NCI-H1092 (cell line): ENCODE results near the gene OPN1MW.
"Not testable (repeated sequence)": the region's sequence is repeated elsewhere in the genome, so short reads cannot be mapped to it uniquely, and the experiment has no call there.

ENCODE experiments used
- DNase-seq: peaks from one replicate; lab custom pipeline; 2025; lab: John Stamatoyannopoulos, UW

OPN1MW gene

DNA sequence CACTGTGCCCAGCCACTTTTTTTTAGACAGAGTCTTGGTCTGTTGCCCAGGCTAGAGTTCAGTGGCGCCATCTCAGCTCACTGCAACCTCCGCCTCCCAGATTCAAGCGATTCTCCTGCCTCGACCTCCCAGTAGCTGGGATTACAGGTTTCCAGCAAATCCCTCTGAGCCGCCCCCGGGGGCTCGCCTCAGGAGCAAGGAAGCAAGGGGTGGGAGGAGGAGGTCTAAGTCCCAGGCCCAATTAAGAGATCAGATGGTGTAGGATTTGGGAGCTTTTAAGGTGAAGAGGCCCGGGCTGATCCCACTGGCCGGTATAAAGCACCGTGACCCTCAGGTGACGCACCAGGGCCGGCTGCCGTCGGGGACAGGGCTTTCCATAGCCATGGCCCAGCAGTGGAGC, at the start of gene OPN1MW:
Gene OPN1MW (plus strand): TSS at position 301 of the 400 bp plus-strand sequence. CDS start 82 bp downstream, at position 383.
- DNase-seq: not testable (repeated sequence)

DNA sequence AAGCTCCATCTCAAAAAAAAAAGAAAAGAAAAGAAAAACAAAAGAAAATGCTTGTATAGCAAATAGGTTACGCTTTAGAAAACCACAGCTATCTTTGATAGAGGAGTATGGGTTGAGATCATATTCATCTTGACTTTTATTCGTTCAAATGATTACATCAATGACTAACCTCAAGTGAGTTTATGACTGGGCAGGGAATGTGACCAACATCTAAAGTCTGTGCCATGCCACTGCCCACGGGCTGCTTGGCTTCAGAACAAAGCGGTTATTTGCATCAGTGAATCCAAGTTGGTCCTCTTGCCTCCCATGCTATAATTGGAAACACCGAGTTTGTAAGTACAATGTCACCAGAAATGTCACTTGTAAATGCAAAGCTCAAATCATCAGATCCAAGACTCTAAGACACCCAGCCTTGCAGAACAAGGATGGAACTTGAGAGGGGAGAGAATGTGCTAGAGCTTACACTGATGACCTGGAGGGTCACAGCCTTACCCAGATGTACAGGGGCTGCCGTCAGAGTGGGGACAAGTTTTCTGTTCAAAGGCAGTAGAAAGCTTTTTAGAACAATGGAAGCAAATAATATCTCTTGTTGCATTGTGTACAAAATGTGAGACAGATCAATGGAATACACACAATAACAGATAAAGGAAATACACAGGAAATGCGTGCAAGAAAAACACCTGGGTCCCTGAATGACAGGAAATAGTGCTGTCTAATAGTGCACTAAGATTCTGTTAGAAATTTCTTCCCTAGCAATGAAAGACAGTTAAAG, 46.8 kb upstream of the OPN1MW start:
- no peak for DNase-seq

DNA sequence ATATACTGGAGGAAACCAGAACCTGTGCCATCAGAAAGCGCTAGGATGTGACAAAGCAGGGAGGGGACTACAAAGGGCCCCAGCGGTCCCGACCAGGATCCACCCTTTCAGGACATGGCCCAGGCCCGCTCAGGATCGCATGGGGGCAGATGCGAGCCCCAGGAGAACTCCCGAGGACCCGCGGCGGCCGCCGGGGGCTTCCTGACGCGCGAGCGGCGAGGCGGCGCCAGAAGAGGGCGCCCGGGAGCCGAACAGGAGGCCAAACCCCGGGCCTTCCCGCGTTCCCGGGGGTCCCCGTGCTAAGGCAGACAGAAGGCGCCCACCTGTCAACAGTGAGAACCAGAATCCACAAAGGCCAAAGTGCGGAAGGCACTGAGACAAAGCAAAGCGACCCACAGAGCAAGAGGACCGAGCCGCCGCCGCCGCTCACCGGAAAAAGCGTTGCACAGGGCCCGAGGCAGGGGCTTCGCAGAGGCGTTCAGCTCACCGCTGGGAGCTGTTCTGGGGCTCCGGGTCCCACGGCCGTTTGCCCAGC, 45.7 kb upstream of the OPN1MW start:
- peak; percentile 76 for DNase-seq

DNA sequence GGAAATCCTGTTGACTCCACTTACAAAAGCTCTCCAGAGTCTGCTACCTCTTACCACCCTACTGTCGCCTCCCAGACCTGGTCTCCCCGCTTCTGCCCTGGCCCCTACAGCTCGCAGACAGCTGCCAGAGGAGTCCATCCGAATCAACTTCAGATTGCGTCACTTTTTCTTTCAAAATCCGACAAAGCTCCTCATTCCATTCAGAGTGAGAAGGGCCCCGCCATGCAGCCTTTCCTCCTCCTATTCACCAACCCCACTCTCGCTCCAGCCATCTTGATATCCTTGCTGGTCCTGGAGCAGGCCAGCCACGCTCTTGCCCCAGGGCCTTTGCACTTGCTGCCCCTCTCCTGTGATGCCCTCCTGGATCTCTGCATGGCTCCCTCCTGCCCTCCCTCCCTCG, 43.5 kb upstream of the OPN1MW start:
- no peak for DNase-seq

DNA sequence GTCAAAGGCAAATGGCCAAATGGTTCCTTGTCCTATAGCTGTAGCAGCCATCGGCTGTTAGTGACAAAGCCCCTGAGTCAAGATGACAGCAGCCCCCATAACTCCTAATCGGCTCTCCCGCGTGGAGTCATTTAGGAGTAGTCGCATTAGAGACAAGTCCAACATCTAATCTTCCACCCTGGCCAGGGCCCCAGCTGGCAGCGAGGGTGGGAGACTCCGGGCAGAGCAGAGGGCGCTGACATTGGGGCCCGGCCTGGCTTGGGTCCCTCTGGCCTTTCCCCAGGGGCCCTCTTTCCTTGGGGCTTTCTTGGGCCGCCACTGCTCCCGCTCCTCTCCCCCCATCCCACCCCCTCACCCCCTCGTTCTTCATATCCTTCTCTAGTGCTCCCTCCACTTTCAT, 42.2 kb upstream of the OPN1MW start:
- no peak for DNase-seq

DNA sequence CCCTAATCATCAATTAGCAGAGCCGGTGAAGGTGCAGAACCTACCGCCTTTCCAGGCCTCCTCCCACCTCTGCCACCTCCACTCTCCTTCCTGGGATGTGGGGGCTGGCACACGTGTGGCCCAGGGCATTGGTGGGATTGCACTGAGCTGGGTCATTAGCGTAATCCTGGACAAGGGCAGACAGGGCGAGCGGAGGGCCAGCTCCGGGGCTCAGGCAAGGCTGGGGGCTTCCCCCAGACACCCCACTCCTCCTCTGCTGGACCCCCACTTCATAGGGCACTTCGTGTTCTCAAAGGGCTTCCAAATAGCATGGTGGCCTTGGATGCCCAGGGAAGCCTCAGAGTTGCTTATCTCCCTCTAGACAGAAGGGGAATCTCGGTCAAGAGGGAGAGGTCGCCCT, 41.7 kb upstream of the OPN1MW start:
- DNase-seq: no peak

DNA sequence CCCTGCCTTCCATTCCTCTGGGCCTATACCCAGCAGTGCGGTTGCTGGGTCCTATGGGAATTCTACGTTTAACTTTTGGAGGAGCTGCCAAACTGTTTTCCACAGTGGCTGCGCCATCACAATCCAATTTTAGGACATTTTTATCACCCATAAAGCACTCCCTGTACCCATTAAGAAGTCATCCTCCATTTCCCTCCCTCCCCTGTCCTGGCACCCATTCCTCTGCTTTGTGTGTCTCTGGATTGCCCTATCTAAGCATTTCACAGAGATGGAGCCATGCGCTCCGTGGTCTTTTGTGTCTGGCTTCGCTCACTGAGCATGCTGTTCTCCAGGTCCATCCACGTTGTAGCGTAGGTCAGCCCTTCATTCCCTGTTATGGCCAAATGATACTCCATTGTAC, 40.0 kb upstream of the OPN1MW start:
- no peak for DNase-seq

DNA sequence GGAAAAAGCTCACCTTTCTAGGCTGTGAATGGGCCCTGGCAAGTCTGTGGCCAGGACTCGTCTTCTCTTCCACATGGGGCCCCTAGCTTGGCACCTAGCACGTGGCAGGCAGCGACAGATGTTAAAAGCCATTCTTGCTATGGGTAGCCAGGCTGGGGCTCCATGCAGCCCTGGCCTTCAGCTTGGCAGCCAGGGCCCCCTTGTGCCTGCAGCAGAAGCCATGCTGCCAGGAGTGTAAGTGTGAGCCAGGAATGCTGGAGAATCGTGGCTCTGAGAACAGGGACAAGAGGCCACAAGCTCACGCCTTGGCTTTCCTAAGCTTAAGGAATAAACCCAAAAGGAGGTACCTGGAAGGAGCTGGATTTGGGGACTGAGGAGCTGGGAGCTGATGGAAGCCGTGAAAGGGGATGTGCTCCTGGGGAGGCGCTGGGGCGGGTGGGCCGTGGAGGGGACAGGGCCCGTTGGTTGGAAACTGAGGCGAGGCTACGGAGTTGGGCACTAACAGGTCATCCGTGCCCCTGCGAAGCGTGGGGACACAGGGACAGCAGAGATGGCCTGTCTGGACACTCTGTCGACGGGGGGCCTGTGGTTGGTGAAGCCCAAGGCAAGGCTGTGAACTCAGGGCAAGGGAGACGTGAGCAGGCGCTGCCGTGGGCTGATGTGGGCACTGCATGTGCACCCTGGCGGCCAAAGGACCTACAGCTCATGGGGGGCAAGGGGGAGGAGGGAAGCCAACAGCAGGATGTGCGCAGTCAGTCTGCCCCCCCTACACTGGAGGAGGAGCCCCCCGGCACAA, 39.2 kb upstream of the OPN1MW start:
- DNase-seq: no peak

DNA sequence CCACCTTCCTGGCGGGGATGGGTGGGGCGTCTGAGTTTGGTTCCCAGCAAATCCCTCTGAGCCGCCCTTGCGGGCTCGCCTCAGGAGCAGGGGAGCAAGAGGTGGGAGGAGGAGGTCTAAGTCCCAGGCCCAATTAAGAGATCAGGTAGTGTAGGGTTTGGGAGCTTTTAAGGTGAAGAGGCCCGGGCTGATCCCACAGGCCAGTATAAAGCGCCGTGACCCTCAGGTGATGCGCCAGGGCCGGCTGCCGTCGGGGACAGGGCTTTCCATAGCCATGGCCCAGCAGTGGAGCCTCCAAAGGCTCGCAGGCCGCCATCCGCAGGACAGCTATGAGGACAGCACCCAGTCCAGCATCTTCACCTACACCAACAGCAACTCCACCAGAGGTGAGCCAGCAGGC, 38.4 kb upstream of the OPN1MW start, which contains the start of gene OPN1LW:
Gene OPN1LW (plus strand): TSS at position 234 of the 400 bp plus-strand sequence. CDS start 41 bp downstream, at position 275.
- DNase-seq: not testable (repeated sequence)

DNA sequence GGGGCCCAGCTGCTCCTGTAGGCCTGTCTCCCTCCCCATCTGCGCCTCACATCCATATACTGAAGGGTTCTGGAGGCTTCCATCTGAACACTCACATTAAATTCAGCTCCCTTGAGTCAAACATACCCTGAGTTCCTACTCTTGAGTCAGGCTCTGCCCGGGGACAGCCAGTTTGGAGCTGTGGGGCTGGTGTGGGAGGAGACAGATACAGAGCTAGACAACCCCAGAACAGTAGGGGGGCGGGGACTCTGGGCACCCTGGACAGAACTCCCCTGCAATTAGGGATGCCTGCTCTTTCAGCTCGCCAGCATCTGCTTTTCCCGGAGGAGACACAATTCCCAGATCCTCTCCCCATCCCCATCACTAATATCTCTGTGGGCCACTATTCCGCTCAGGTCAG, 31.4 kb upstream of the OPN1MW start:
- DNase-seq: not testable (repeated sequence)

DNA sequence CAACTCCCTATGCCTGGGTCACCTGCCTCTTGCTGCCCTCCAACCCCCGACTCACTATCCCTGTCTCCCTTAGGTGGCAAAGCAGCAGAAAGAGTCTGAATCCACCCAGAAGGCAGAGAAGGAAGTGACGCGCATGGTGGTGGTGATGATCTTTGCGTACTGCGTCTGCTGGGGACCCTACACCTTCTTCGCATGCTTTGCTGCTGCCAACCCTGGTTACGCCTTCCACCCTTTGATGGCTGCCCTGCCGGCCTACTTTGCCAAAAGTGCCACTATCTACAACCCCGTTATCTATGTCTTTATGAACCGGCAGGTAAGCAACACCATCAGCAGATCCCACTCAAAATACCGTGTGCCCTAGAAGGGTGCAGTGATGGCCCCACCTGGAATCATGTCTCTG, 26.2 kb upstream of the OPN1MW start:
- not testable (repeated sequence) for DNase-seq

DNA sequence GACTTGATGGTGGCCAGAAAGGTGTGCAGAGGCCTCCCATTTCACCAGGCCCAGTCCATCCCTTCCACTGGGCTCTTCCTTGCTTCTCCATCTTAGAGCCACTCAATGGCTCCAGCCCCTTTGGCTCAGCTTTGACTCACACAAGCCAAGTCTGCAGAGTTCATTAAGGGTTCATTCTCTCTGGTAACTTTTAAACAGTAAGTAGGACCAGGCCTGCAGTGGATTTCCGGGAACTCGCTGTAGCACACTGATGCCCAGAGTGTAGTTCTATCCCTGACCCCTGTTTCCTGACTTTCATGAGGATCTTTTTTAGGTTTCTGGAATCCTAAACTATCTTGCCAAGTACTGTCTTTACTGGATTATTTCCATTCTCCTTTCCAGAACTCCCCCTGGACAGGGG, 25.2 kb upstream of the OPN1MW start:
- not testable (repeated sequence) for DNase-seq

DNA sequence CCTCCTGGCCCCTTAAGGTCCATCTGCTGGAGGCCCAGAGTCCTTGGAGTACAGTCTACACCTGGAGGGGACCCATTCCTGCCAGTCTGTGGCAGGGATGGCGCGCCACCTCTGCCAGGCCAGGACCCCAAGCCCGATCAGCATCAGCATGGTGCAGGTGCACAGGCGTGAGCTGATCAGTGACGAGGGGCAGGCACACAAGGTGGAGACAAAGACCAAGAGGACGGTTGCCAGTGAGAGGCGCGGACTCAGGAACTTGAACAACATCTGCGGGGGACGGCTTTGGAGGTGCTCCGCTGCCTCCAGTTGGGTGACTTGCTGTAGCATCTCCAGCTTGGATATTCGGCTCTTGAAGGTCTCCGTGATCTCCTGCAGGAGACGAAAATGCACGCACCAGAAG, 23.1 kb upstream of the OPN1MW start:
- DNase-seq: not testable (repeated sequence)

DNA sequence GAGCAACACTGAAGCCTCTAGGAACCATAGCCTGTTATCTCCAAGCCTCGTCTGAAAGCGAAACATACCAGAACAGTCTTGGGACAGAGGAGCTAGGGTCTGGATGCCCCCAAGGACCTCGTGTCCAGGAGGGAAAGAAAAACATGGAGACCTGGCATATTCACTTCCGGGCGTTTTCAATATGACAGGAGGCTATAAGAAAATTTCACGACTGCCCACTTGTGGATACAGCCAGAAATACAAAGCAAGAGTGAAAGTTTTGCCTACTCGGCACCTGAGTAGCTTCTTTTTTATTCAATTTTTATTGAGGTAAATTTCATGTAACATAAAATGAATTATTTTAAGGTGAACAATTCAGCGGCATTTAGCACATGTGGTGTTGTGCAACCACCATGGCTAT, 17.5 kb upstream of the OPN1MW start:
- DNase-seq: not testable (repeated sequence)

DNA sequence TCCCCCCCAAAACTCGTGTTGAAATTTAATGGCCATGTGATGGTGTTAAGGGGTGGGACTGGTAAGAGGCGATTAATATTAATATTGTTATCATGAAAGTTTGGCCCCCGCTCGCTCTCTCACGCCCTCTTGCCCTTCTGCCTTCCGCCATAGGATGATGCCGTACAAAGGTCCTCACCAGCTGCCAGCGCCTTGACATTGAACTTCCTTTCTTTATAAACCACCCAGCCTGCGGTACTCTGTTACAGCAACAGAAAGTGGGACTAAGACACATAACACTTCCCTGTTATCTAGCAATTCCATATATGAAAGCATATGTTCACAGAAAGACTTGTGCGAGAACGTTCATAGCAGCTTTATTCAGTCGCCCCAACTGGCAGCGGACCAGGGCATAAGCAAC, 14.0 kb upstream of the OPN1MW start:
- not testable (repeated sequence) for DNase-seq

DNA sequence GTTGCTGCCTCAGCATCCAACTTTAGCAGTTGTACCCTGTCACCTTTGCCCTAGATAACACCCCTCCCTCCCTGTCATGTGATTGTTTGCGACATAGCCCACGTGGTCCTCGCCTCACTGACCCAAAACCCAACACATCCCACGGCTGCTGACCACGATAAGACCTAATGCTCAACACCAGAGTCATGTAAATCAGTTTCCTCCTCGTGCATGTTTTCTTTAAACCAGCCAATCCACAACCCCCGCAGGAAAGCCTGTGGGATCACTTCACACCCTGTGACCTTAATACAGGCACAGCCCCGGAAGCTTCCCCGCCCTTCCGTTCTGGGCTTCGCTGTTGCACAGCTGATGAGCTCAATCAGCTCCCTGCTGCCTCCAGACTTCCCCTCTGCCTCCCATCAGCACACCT, 9.9 kb upstream of the OPN1MW start:
- not testable (repeated sequence) for DNase-seq

DNA sequence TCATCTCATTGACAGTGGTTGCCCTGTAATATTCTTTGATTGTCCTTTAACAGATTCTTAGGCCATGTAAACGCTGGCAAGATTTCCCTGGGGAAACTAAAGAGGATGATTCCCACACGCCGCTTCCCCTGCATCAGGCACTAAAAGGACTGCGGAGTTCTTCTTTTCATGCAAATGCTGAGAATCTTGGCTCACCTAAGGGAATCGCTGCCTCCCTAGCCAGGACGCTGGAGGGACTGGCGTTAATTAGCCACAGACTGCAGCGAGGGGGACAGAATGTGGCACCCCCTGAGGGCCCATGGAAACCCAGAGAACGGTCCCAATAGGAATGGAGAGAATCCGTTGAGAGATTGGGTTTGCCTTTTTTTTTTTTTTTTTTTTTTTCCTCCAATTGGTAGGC, 8.0 kb upstream of the OPN1MW start:
- not testable (repeated sequence) for DNase-seq

DNA sequence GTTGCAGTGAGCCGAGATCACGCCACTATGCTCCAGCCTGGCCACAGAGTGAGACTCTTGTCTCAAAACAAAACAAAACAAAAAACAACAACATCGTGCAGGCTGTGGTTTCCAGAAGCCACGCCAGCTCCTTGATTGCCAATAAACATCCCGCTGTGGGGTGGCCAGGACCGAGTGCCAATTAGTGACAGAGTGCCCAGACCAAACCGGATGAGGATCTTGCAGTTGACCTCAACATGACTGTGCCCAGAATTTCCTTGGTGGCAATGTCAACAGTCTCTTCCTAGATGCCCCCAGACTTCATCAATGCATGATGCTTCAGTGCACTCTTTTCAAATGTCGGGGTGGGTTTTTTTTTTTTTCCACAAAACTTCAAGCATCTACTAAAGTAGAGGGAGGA, 1.4 kb downstream of the OPN1MW start:
- not testable (repeated sequence) for DNase-seq

DNA sequence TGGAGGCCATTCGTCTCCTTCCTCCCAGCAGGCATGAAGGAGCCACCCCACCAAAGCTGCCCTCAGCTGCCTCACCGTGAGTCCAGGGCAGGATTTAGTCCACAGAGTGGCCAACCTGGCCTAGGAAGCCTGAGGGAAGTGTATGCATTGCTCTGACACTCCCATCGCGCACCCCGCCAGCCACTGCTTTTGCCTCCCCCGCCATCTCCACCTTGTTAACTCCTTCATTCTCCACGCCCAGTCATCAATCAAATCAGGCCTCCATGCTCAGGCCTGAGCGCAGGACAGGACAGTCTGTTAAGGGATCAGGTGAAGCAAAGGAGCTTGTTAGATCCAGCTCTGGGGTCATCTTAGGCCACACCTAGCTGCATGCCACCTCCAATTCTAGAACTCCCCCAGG, 10.4 kb downstream of the OPN1MW start:
- DNase-seq: not testable (repeated sequence)

DNA sequence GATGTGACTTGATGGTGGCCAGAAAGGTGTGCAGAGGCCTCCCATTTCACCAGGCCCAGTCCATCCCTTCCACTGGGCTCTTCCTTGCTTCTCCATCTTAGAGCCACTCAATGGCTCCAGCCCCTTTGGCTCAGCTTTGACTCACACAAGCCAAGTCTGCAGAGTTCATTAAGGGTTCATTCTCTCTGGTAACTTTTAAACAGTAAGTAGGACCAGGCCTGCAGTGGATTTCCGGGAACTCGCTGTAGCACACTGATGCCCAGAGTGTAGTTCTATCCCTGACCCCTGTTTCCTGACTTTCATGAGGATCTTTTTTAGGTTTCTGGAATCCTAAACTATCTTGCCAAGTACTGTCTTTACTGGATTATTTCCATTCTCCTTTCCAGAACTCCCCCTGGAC, 11.9 kb downstream of the OPN1MW start:
- DNase-seq: not testable (repeated sequence)

DNA sequence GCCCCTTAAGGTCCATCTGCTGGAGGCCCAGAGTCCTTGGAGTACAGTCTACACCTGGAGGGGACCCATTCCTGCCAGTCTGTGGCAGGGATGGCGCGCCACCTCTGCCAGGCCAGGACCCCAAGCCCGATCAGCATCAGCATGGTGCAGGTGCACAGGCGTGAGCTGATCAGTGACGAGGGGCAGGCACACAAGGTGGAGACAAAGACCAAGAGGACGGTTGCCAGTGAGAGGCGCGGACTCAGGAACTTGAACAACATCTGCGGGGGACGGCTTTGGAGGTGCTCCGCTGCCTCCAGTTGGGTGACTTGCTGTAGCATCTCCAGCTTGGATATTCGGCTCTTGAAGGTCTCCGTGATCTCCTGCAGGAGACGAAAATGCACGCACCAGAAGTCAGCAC, 14.1 kb downstream of the OPN1MW start:
- DNase-seq: not testable (repeated sequence)

DNA sequence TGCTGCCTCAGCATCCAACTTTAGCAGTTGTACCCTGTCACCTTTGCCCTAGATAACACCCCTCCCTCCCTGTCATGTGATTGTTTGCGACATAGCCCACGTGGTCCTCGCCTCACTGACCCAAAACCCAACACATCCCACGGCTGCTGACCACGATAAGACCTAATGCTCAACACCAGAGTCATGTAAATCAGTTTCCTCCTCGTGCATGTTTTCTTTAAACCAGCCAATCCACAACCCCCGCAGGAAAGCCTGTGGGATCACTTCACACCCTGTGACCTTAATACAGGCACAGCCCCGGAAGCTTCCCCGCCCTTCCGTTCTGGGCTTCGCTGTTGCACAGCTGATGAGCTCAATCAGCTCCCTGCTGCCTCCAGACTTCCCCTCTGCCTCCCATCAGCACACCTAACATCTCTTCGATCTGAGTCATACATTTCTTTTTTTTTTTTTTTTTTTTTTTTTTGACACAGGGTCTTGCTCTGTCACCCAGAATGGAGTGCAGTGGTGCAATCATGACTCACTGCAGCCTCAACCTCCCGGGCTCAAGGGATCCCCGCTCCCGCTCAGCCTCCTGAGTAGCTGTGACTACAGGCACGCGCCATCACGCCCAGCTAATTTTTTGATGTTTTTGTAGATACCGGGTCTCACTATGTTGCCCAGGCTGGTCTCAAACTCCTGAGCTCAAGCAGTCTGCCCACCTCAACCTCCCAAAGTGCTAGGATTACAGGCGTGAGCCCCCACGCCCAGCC, 27.4 kb downstream of the OPN1MW start:
- not testable (repeated sequence) for DNase-seq
